HL-60 (cell line): Measurements from ENCODE around the gene TFPI.

Experiments
- GABPA ChIP-seq: IDR thresholded peaks from 2 replicates; pipeline ENCODE4 v1.6.1; 2012; ENCODE audit warnings: low read depth
- POLR2AphosphoS5 ChIP-seq: IDR thresholded peaks from 2 replicates; pipeline ENCODE4 v1.6.1; 2012; ENCODE audit warnings: low read depth
- TF ChIP-seq, protein P1 (sequence below): IDR thresholded peaks from one replicate; pipeline ENCODE4 v1.5.1; 2011; ENCODE audit warnings: low read length, control low read depth, inconsistent platforms; ENCODE audit not compliant: insufficient read depth
- TF ChIP-seq, protein P2 (sequence below): IDR thresholded peaks from 2 replicates; pipeline ENCODE4 v1.6.1; 2012; ENCODE audit warnings: low read depth; ENCODE audit not compliant: insufficient replicate concordance

DNA sequence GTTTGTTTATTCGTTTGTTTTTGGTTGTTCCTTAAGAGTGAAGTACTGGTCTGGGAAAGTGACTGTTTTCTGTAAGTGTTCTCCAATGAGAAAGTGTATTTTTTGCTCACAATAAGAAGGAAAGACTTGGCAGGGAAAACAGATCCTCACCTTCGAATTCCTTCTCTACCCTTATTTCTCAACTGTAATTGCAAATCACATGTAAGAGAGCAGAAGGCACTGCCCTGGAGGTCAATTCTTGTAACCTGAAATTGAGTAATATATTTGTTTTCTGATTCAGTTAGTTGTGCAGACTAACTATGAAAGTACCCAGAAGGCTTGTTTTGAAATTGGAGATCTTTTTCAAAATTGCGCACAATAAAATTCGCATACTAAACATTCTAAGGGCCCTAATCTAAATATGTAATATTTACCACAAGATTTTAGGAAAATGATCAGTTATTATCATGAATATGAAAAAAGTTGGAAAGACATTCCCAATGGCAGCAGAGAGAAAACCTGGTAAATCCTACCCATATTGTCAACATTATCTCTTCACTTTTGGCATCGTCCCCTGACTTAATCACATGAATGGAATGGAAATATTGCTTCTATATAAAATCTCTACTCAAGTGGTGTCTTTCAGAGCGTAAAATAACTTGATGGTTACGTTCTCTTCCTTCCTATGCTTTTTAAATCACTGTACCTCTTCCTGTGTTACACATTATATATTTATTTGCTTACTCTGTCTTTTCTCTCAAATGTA is 24.1 kb downstream of the TFPI start:
- TF ChIP-seq, protein P1, sequence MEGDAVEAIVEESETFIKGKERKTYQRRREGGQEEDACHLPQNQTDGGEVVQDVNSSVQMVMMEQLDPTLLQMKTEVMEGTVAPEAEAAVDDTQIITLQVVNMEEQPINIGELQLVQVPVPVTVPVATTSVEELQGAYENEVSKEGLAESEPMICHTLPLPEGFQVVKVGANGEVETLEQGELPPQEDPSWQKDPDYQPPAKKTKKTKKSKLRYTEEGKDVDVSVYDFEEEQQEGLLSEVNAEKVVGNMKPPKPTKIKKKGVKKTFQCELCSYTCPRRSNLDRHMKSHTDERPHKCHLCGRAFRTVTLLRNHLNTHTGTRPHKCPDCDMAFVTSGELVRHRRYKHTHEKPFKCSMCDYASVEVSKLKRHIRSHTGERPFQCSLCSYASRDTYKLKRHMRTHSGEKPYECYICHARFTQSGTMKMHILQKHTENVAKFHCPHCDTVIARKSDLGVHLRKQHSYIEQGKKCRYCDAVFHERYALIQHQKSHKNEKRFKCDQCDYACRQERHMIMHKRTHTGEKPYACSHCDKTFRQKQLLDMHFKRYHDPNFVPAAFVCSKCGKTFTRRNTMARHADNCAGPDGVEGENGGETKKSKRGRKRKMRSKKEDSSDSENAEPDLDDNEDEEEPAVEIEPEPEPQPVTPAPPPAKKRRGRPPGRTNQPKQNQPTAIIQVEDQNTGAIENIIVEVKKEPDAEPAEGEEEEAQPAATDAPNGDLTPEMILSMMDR = no peak
- TF ChIP-seq POLR2AphosphoS5 (no peak), GABPA (no peak)
- TF ChIP-seq, protein P2, sequence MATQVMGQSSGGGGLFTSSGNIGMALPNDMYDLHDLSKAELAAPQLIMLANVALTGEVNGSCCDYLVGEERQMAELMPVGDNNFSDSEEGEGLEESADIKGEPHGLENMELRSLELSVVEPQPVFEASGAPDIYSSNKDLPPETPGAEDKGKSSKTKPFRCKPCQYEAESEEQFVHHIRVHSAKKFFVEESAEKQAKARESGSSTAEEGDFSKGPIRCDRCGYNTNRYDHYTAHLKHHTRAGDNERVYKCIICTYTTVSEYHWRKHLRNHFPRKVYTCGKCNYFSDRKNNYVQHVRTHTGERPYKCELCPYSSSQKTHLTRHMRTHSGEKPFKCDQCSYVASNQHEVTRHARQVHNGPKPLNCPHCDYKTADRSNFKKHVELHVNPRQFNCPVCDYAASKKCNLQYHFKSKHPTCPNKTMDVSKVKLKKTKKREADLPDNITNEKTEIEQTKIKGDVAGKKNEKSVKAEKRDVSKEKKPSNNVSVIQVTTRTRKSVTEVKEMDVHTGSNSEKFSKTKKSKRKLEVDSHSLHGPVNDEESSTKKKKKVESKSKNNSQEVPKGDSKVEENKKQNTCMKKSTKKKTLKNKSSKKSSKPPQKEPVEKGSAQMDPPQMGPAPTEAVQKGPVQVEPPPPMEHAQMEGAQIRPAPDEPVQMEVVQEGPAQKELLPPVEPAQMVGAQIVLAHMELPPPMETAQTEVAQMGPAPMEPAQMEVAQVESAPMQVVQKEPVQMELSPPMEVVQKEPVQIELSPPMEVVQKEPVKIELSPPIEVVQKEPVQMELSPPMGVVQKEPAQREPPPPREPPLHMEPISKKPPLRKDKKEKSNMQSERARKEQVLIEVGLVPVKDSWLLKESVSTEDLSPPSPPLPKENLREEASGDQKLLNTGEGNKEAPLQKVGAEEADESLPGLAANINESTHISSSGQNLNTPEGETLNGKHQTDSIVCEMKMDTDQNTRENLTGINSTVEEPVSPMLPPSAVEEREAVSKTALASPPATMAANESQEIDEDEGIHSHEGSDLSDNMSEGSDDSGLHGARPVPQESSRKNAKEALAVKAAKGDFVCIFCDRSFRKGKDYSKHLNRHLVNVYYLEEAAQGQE = no peak
